PC-9 (cell line): Measurements from ENCODE around the gene KCNMB3. TPM values are rescaled to one million over a fixed set of nuclear protein-coding genes. Genes with fewer than 3 reads are reported as not detected.

Source experiments
- BruUV-seq: library from RNA; stranded (reverse); fragments of 400-500 nt; replicated peaks from 2 replicates; lab custom pipeline; 2021; lab: Mats Ljungman, UMichigan
- CTCF ChIA-PET: fragments of 300-600 bp; sonication (Branson Sonifier 250); formaldehyde crosslinking; loops from one replicate; lab custom pipeline; 2022; ENCODE audit warnings: antibody characterized with exemption; lab: Charles Lee
- POLR2A ChIA-PET: fragments of 300-600 bp; sonication (Branson Sonifier 250); formaldehyde crosslinking; loops from one replicate; lab custom pipeline; 2022; ENCODE audit warnings: antibody characterized with exemption; ENCODE audit not compliant: unreplicated experiment; lab: Charles Lee
- DNase-seq, 2 experiments: peaks; one replicate each; pipeline versions ENCODE4 v3.0.0 to v3.0.0-alpha.2; 2015 to 2022; ENCODE audit warnings: mixed read lengths in 1 of 2
- H2AFZ ChIP-seq: fragments of 200-600 bp; sonication (generic); 2 replicates; pipeline ENCODE4 v1.8.1; 2017; ENCODE audit warnings: antibody characterized with exemption
- H3F3A ChIP-seq: fragments of 200-600 bp; sonication (generic); 2 replicates; pipeline ENCODE4 v1.8.1; 2017; ENCODE audit warnings: antibody characterized with exemption, mild to moderate bottlenecking, low read depth; ENCODE audit not compliant: insufficient read depth
- H3K27ac ChIP-seq: fragments of 200-600 bp; sonication (generic); 2 replicates; pipeline ENCODE4 v1.6.1; 2016; ENCODE audit warnings: mixed run types
- H3K27me3 ChIP-seq: fragments of 200-600 bp; sonication (generic); 2 replicates; pipeline ENCODE4 v1.6.1; 2016; ENCODE audit warnings: low read depth, mixed run types; ENCODE audit not compliant: insufficient read depth
- H3K36me3 ChIP-seq: fragments of 200-600 bp; sonication (generic); 2 replicates; pipeline ENCODE4 v1.6.1; 2016; ENCODE audit warnings: low read depth, mixed run types
- H3K4me1 ChIP-seq: fragments of 200-600 bp; sonication (generic); replicated peaks from 2 replicates; pipeline ENCODE4 v1.6.1; 2016; ENCODE audit warnings: mixed run types; ENCODE audit not compliant: insufficient read depth
- H3K4me2 ChIP-seq: fragments of 200-600 bp; sonication (generic); 2 replicates; pipeline ENCODE4 v1.6.1; 2017; ENCODE audit warnings: mixed run types
- H3K4me3 ChIP-seq: fragments of 200-600 bp; sonication (generic); 2 replicates; pipeline ENCODE4 v1.6.1; 2016; ENCODE audit warnings: mixed run types
- H3K79me2 ChIP-seq: fragments of 200-600 bp; sonication (generic); 2 replicates; pipeline ENCODE4 v1.6.1; 2017; ENCODE audit warnings: low read depth, mixed run types
- H3K9me2 ChIP-seq: fragments of 200-600 bp; sonication (generic); 2 replicates; pipeline ENCODE4 v1.8.1; 2017; ENCODE audit warnings: mild to moderate bottlenecking; ENCODE audit not compliant: insufficient read depth
- H3K9me3 ChIP-seq: fragments of 200-600 bp; sonication (generic); 2 replicates; pipeline ENCODE4 v1.8.1; 2016; ENCODE audit warnings: low read depth; ENCODE audit not compliant: insufficient read depth
- H4K20me1 ChIP-seq: fragments of 200-600 bp; sonication (generic); 2 replicates; pipeline ENCODE4 v1.8.1; 2017; ENCODE audit not compliant: insufficient read depth
- CTCF ChIP-seq: fragments of 200-600 bp; sonication (generic); conservative IDR thresholded peaks from 2 replicates; pipeline ENCODE4 v1.6.1; 2017; ENCODE audit warnings: mixed run types, antibody characterized with exemption, mild to moderate bottlenecking, moderate library complexity
- EZH2 ChIP-seq: fragments of 200-600 bp; sonication (generic); IDR thresholded peaks from 2 replicates; pipeline ENCODE4 v1.8.0; 2017; ENCODE audit warnings: antibody characterized with exemption, low read depth
- intact Hi-C: fragments of 100-400 bp; cut with micrococcal nuclease; formaldehyde crosslinking; loops from one replicate; pipeline ENCODE4 v1.10.0; 2022; ENCODE audit not compliant: unreplicated experiment
- total RNA-seq: library from RNA; stranded (reverse); gene quantifications from 2 replicates; pipeline ENCODE4 v1.2.3, GENCODE V29; 2021

The KCNMB3 gene
- total RNA-seq, 1 experiment from 2014 or later: 8.9 TPM

DNA sequence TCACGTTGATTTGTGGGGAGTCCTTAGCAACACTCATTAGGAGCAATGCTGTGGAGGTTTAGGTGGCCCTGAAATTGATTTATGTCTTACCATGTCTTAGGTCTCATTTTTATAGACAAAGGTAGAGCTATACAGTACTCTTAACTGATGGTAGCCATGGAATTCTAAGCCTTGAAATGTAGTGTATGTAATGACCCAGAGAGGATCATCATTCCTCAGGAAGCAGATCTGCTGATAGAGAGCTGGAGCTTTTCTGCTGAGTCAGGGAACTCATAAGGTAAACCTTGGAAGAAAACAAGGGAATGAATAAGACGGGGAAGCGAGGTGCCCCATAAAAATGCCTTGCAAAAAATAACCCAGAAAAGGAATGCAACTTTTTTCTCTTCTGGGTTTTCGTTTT is 37.9 kb upstream of the KCNMB3 start:
- H3K9me2 ChIP-seq: no peaks in the 10 kb centered on the region
- no peaks in the 10 kb centered on the region for H3F3A ChIP-seq
- CTCF ChIA-PET: no interaction called here
- H2AFZ ChIP-seq: no peak overlapping the region
- no peak overlapping the region for H3K4me2 ChIP-seq
- no peaks in the 10 kb centered on the region for H3K4me1 ChIP-seq
- TF ChIP-seq EZH2: no peak
- TF ChIP-seq CTCF: no peak
- DNase-seq: no peak
- no TSS peak for BruUV-seq
- H4K20me1 ChIP-seq: no peaks in the 10 kb centered on the region
- no peaks in the 10 kb centered on the region for H3K36me3 ChIP-seq
- H3K9me3 ChIP-seq: no peaks in the 10 kb centered on the region
- H3K79me2 ChIP-seq: no peaks in the 10 kb centered on the region
- intact Hi-C loops: no loop called here
- no peak overlapping the region for H3K4me3 ChIP-seq
- no peak overlapping the region for H3K27ac ChIP-seq
- H3K27me3 ChIP-seq: no peaks in the 10 kb centered on the region
- POLR2A ChIA-PET: interaction anchor here (0.5 kb wide), 1 partner anchor 28 kb away, joined by 3 read pairs; no protein-coding TSS in a partner anchor

- intact Hi-C loops: no loop called here
- ChIA-PET CTCF (no interaction called here), POLR2A (no interaction called here)
- H3K36me3 ChIP-seq: no peaks in the 10 kb centered on the region
- BruUV-seq: no TSS peak
- no peaks in the 10 kb centered on the region for H3K9me2 ChIP-seq
- H3K4me1 ChIP-seq: no peaks in the 10 kb centered on the region
- H3K9me3 ChIP-seq: no peaks in the 10 kb centered on the region
- no peak overlapping the region for H3K27ac ChIP-seq
- no peaks in the 10 kb centered on the region for H3K27me3 ChIP-seq
- no peak for DNase-seq
- H3K4me3 ChIP-seq: no peak overlapping the region
- H4K20me1 ChIP-seq: no peaks in the 10 kb centered on the region
- H2AFZ ChIP-seq: no peak overlapping the region
- H3K79me2 ChIP-seq: no peaks in the 10 kb centered on the region
- TF ChIP-seq EZH2 (no peak), CTCF (no peak)
- no peak overlapping the region for H3K4me2 ChIP-seq
- no peaks in the 10 kb centered on the region for H3F3A ChIP-seq
Observed at GRCh38 chr3:179286331-179286730, 35.4 kb upstream of the KCNMB3 start.

DNA sequence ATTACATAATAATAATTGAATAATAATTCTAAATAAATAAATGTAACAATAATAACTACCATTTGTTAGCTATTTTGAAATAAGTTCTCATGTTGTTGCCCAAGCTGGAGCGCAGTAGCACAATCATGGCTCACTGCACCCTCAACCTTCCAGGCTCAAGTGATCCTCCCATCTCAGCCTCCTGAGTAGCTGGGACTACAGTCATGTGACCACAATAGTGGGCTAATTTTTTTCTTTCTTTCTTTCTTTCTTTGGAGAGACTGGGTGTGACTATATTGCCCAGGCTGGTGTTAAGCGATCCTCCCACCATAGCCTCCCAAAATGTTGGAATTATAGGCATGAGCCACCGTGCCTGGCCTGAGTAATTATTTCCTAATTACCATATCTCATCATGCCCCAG is 30.9 kb upstream of the KCNMB3 start:
- Histone ChIP-seq H3K27ac (no peak overlapping the region), H3K27me3 (no peaks in the 10 kb centered on the region), H3K9me3 (no peaks in the 10 kb centered on the region), H3K36me3 (no peaks in the 10 kb centered on the region), H4K20me1 (no peaks in the 10 kb centered on the region), H3F3A (no peaks in the 10 kb centered on the region), H3K79me2 (no peaks in the 10 kb centered on the region), H3K4me2 (no peak overlapping the region), H3K4me3 (no peak overlapping the region), H3K9me2 (no peaks in the 10 kb centered on the region), H2AFZ (no peak overlapping the region), H3K4me1 (no peaks in the 10 kb centered on the region)
- DNase-seq: no peak
- TF ChIP-seq EZH2: no peak
- no peak for TF ChIP-seq CTCF
- intact Hi-C loops: no loop called here
- ChIA-PET CTCF (no interaction called here), POLR2A (no interaction called here)
- no TSS peak for BruUV-seq
